ENCODE measurements around the gene PITPNM3. TPM values are rescaled to one million over a fixed set of nuclear protein-coding genes. Genes with fewer than 3 reads are reported as not detected.
A peak's percentile ranks its signal among the peaks of the same experiment; 100 is the strongest.

The PITPNM3 gene
- total and polyA plus RNA-seq, 2 of the 13 experiments (the other 11 are each of a cell fraction or from before 2014, with no cell fraction given), result 0.13 to 0.29 TPM

DNA sequence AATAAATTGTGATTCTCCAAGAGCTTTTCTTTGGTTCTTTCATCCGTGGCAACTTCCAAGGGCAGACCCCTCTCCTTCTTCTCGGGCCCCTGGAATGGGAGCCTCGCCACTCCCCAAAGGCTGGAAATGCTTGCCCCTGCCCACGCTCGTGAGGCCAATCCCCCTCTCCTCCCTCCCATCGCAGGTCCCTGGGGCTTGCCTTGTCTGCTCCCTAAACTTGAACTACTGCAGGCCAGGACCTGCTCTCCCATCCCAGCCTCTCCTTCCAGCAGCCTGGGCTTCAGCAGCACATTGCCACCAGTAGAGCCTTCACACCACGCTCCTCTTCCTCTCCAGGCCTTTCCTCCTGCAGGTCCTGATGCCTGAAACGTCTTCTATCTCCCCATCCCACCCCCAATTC, 11.1 kb downstream of the PITPNM3 start (continued):
- TF ChIP-seq, protein P1, sequence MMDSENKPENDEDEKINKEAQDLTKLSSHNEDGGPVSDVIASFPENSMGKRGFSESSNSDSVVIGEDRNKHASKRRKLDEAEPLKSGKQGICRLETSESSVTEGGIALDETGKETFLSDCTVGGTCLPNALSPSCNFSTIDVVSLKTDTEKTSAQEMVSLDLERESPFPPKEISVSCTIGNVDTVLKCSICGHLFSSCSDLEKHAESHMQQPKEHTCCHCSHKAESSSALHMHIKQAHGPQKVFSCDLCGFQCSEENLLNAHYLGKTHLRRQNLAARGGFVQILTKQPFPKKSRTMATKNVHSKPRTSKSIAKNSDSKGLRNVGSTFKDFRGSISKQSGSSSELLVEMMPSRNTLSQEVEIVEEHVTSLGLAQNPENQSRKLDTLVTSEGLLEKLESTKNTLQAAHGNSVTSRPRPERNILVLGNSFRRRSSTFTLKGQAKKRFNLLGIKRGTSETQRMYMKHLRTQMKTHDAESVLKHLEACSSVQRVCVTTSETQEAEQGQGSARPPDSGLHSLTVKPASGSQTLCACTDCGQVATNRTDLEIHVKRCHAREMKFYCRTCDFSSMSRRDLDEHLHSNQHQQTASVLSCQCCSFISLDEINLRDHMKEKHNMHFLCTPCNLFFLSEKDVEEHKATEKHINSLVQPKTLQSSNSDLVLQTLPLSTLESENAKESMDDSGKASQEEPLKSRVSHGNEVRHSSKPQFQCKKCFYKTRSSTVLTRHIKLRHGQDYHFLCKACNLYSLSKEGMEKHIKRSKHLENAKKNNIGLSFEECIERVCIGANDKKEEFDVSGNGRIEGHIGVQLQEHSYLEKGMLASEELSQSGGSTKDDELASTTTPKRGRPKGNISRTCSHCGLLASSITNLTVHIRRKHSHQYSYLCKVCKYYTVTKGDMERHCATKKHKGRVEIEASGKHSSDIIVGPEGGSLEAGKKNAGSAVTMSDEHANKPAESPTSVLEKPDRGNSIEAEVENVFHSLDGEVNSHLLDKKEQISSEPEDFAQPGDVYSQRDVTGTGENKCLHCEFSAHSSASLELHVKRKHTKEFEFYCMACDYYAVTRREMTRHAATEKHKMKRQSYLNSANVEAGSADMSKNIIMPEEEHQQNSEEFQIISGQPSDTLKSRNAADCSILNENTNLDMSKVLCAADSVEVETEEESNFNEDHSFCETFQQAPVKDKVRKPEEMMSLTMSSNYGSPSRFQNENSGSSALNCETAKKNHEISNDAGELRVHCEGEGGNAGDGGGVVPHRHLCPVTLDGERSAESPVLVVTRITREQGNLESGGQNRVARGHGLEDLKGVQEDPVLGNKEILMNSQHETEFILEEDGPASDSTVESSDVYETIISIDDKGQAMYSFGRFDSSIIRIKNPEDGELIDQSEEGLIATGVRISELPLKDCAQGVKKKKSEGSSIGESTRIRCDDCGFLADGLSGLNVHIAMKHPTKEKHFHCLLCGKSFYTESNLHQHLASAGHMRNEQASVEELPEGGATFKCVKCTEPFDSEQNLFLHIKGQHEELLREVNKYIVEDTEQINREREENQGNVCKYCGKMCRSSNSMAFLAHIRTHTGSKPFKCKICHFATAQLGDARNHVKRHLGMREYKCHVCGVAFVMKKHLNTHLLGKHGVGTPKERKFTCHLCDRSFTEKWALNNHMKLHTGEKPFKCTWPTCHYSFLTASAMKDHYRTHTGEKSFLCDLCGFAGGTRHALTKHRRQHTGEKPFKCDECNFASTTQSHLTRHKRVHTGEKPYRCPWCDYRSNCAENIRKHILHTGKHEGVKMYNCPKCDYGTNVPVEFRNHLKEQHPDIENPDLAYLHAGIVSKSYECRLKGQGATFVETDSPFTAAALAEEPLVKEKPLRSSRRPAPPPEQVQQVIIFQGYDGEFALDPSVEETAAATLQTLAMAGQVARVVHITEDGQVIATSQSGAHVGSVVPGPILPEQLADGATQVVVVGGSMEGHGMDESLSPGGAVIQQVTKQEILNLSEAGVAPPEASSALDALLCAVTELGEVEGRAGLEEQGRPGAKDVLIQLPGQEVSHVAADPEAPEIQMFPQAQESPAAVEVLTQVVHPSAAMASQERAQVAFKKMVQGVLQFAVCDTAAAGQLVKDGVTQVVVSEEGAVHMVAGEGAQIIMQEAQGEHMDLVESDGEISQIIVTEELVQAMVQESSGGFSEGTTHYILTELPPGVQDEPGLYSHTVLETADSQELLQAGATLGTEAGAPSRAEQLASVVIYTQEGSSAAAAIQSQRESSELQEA (CRISPR knock-in tag; IDR thresholded peaks at IDR 0.05; ENCODE audit: not compliant biosample characterization), result no peak
- no peak for TF ChIP-seq PCBP1 (IDR thresholded peaks at IDR 0.05; ENCODE audit: borderline replicate concordance, low read depth, low read length)

DNA sequence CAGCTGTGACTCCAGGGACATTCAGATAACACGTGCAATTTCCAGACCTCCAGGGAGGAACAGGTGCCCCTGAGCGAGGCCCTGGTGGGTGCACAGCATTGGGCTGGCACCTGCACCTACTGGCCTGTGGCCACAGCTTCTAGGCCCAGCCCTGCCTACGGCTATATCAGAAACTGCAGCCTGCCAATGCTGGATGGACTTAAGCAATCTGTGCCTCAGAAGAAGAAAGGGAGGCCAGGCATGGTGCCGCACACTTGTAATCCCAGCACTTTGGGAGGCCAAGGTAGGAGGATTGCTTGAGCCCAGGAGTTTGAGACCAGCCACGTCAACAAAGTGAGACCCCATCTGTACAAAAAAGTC, 12.4 kb downstream of the PITPNM3 start:
- ChIA-PET POLR2A (no interaction called here), CTCF (ENCODE audit: low intra/inter-chr PET ratio, low total read pairs) (no interaction called here)
- H3K9me3 ChIP-seq (ENCODE audit: low read length), result peaks cover 4% of the 10 kb centered on the region; the same call in 1 of the 2 replicates
- DNase-seq (ENCODE audit: low spot score) (no peak), FAIRE-seq (no peak), ATAC-seq (no peak)
- H2AFZ ChIP-seq (ENCODE audit: low read length), result no peak overlapping the region
- intact Hi-C loops (cut with micrococcal nuclease; ENCODE audit: unreplicated experiment) (no loop called here), in situ Hi-C loops (cut with HindIII; ENCODE audit: extremely low pct_ligation_motif_present, low pct_unique_long_range_greater_than_20kb) (no loop called here)
- no peaks in the 10 kb centered on the region; a peak in 3 of 5 replicates for H3K27me3 ChIP-seq (ENCODE audit: control insufficient read depth in 1 of 2, insufficient read depth in 2 of 2, low read length in 2 of 2)
- H3K27ac ChIP-seq (ENCODE audit: extremely low read length, insufficient read depth, low read length), result no peak overlapping the region
- TF ChIP-seq ZNF557 (CRISPR knock-in tag; IDR thresholded peaks at IDR 0.05), result no peak
- no peak for TF ChIP-seq KDM3A (CRISPR knock-in tag; IDR thresholded peaks at IDR 0.05; ENCODE audit: low read depth)
- TF ChIP-seq NR3C1 (CRISPR knock-in tag; IDR thresholded peaks at IDR 0.05), result no peak
- TF ChIP-seq, protein P2, sequence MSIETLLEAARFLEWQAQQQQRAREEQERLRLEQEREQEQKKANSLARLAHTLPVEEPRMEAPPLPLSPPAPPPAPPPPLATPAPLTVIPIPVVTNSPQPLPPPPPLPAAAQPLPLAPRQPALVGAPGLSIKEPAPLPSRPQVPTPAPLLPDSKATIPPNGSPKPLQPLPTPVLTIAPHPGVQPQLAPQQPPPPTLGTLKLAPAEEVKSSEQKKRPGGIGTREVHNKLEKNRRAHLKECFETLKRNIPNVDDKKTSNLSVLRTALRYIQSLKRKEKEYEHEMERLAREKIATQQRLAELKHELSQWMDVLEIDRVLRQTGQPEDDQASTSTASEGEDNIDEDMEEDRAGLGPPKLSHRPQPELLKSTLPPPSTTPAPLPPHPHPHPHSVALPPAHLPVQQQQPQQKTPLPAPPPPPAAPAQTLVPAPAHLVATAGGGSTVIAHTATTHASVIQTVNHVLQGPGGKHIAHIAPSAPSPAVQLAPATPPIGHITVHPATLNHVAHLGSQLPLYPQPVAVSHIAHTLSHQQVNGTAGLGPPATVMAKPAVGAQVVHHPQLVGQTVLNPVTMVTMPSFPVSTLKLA (IDR thresholded peaks at IDR 0.05), result peak; percentile 68
- TF ChIP-seq ATF7 (IDR thresholded peaks at IDR 0.05), result no peak
- TF ChIP-seq ATF7 (CRISPR knock-in tag; IDR thresholded peaks at IDR 0.05), result no peak
- H4K20me1 ChIP-seq (ENCODE audit: insufficient read depth, low read length), result 0 out of 2 replicates have a peak, but pooled peaks cover 2% of the 10 kb centered on the region
- H3K4me1 ChIP-seq (ENCODE audit: insufficient read depth, low read length), result peaks cover 10% of the 10 kb centered on the region
- 47% methylated on average over 3 of the region's 5 CpGs for WGBS (ENCODE audit: low lambda C conversion rate)
- BruUV-seq (replicated peaks), result no TSS peak
- H3K4me3 ChIP-seq (replicated peaks in 1 of 3; ENCODE audit: insufficient read depth in 1 of 3, low read depth in 2 of 3, low read length in 3 of 3), result no peak overlapping the region
- no peak overlapping the region for H3K9ac ChIP-seq (ENCODE audit: insufficient read depth, low read depth, low read length)
- no peak overlapping the region for H3K4me2 ChIP-seq (ENCODE audit: low read depth, low read length)
- no peaks in the 10 kb centered on the region for H3K79me2 ChIP-seq (ENCODE audit: insufficient read depth, low read length)
- no peaks in the 10 kb centered on the region for H3K36me3 ChIP-seq (replicated peaks in 1 of 2; ENCODE audit: control insufficient read depth in 1 of 2, insufficient read depth in 2 of 2, low read length in 2 of 2)

Measured in HepG2 (cell line).